ENCODE results near the gene TMCO1.
"Not testable (repeated sequence)": the region's sequence is repeated elsewhere in the genome, so short reads cannot be mapped to it uniquely, and the experiment has no call there.

The TMCO1 gene

GRCh38 chr1:165737196-165737595, 31.5 kb downstream of the TMCO1 start:
- Mint-ChIP-seq H3K4me1 (peaks cover 22% of the 10 kb centered on the region), H3K27ac (ENCODE audit: low read depth) (no peak overlapping the region), H3K4me3 (no peak overlapping the region), H3K36me3 (ENCODE audit: insufficient read depth) (peaks cover 51% of the 10 kb centered on the region), H3K9me3 (no peaks in the 10 kb centered on the region), H3K27me3 (no peaks in the 10 kb centered on the region)
- no peak for ATAC-seq (replicated peaks; ENCODE audit: extremely low read depth, poor library complexity, severe bottlenecking)
- no peak for DNase-seq (ENCODE audit: low spot score in 2 of 2)

DNA sequence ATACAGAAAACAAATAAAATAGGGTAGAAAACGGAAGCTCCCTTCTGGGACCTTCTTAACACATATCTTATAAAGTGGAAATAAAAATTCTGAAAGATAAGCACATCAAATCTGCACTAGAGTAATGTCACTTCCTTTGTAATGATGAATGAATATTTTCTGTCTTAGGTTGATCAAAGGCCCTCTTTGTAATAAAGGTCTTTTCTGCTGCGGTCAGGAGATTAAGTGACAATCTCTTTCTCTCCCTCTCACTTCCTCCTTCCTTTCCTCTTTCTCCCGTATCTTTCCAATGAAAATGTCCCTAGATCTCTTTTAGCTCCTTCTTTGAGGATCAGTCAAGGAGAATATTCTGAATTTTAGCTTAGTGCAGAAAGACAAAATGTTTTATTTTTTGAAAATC, 33.8 kb downstream of the TMCO1 start:
- peaks cover 22% of the 10 kb centered on the region for H3K4me1 Mint-ChIP-seq
- no peak overlapping the region for H3K27ac Mint-ChIP-seq (ENCODE audit: low read depth)
- H3K9me3 Mint-ChIP-seq: no peaks in the 10 kb centered on the region
- H3K36me3 Mint-ChIP-seq (ENCODE audit: insufficient read depth): peaks cover 35% of the 10 kb centered on the region
- DNase-seq (ENCODE audit: low spot score in 2 of 2) (no peak), ATAC-seq (replicated peaks; ENCODE audit: extremely low read depth, poor library complexity, severe bottlenecking) (no peak)
- H3K27me3 Mint-ChIP-seq: no peaks in the 10 kb centered on the region
- H3K4me3 Mint-ChIP-seq: no peak overlapping the region

- Mint-ChIP-seq H3K36me3 (ENCODE audit: insufficient read depth) (peaks cover 35% of the 10 kb centered on the region), H3K4me1 (no peaks in the 10 kb centered on the region), H3K27me3 (no peaks in the 10 kb centered on the region), H3K27ac (ENCODE audit: low read depth) (peak overlapping the region; percentile 26), H3K9me3 (no peaks in the 10 kb centered on the region), H3K4me3 (no peak overlapping the region)
- ATAC-seq (replicated peaks; ENCODE audit: extremely low read depth, poor library complexity, severe bottlenecking): no peak
- DNase-seq (ENCODE audit: low spot score in 2 of 2): no peak
Measured at GRCh38 chr1:165726841-165727240, 41.8 kb downstream of the TMCO1 start.

DNA sequence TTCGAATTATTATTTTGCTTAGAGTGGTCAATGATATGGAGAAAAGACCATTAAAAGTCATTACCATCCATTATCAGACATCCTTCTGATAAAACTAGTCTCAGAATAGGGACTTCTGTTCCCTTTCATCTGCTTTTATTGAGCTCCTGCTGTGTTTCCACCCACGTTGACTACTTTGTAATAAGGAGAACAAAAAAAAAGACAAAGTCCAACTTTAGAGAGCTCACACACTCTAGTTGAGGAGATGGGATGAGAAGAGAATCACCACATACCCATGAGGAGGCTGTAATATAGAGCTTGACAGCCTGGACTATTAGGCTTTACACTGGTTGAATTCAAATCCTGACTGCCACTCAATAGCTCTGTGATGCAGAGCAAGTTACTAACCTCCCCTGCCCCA, 42.5 kb downstream of the TMCO1 start:
- Mint-ChIP-seq H3K4me3 (no peak overlapping the region), H3K9me3 (no peaks in the 10 kb centered on the region), H3K27me3 (no peaks in the 10 kb centered on the region), H3K27ac (ENCODE audit: low read depth) (peak overlapping the region; percentile 26), H3K36me3 (ENCODE audit: insufficient read depth) (peaks cover 34% of the 10 kb centered on the region), H3K4me1 (no peaks in the 10 kb centered on the region)
- DNase-seq (ENCODE audit: low spot score in 2 of 2) (no peak), ATAC-seq (replicated peaks; ENCODE audit: extremely low read depth, poor library complexity, severe bottlenecking) (no peak)

- Mint-ChIP-seq H3K4me3 (no peak overlapping the region), H3K27me3 (no peaks in the 10 kb centered on the region), H3K27ac (ENCODE audit: low read depth) (no peak overlapping the region), H3K36me3 (ENCODE audit: insufficient read depth) (peaks cover 7% of the 10 kb centered on the region), H3K9me3 (no peaks in the 10 kb centered on the region), H3K4me1 (no peaks in the 10 kb centered on the region)
- ATAC-seq (replicated peaks; ENCODE audit: extremely low read depth, poor library complexity, severe bottlenecking) (no peak), DNase-seq (ENCODE audit: low spot score in 2 of 2) (no peak)
Measured at GRCh38 chr1:165717918-165718515, 50.7 kb downstream of the TMCO1 start.

DNA sequence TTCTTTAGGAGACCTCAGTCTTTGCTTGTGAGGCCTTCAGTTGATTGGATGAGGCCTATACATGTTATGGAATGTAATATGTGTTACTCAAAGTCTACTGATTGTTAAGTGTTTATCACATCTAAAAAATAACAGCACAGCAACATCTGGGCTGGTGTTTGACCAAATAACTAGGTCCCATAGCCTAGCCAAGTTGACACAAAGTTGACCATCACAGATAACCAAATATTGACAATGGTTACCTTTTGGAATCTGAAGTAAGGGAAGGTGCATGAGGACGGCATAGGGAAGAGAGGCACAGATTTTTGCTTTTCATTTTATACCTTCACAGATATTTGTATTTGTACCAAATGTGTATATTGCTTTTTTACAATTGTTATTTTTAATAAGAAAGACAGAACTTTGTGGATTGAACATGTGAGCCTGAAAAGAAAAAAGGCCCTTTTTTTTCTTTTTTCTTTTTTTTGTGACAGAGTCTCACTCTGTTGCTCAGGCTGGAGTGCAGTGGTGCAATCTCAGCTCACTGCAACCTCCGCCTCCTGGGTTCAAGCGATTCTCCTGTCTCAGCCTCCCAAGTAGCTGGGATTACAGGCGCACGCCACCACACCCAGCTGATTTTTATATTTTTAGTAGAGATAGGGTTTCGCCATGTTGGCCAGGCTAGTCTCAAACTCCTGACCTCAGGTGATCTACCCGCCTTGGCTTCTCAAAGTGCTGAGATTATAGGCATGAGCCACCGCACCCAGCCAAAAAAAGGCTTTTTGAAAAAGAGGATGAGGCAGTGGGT, 52.2 kb downstream of the TMCO1 start:
- H3K4me1 Mint-ChIP-seq, H3K4me3 Mint-ChIP-seq: not testable (repeated sequence)

GRCh38 chr1:165712764-165713163, 55.9 kb downstream of the TMCO1 start:
- no peak overlapping the region for H3K4me3 Mint-ChIP-seq

More for the DNA sequence above, 52.2 kb downstream of the TMCO1 start:
- DNase-seq (ENCODE audit: low spot score in 2 of 2); H3K9me3 Mint-ChIP-seq; H3K27me3 Mint-ChIP-seq; H3K36me3 Mint-ChIP-seq (ENCODE audit: insufficient read depth); ATAC-seq (replicated peaks; ENCODE audit: extremely low read depth, poor library complexity, severe bottlenecking); H3K27ac Mint-ChIP-seq (ENCODE audit: low read depth): not testable (repeated sequence)

GRCh38 chr1:165707984-165708706, 60.5 kb downstream of the TMCO1 start:
- no peak overlapping the region for H3K27ac Mint-ChIP-seq (ENCODE audit: low read depth)
- DNase-seq (ENCODE audit: low spot score in 2 of 2) (no peak), ATAC-seq (replicated peaks; ENCODE audit: extremely low read depth, poor library complexity, severe bottlenecking) (no peak)
- H3K4me1 Mint-ChIP-seq: no peaks in the 10 kb centered on the region
- H3K36me3 Mint-ChIP-seq (ENCODE audit: insufficient read depth): no peaks in the 10 kb centered on the region
- peaks cover 51% of the 10 kb centered on the region for H3K27me3 Mint-ChIP-seq
- no peaks in the 10 kb centered on the region for H3K9me3 Mint-ChIP-seq
- no peak overlapping the region for H3K4me3 Mint-ChIP-seq

More at GRCh38 chr1:165712764-165713163, 55.9 kb downstream of the TMCO1 start:
- ATAC-seq (replicated peaks; ENCODE audit: extremely low read depth, poor library complexity, severe bottlenecking) (no peak), DNase-seq (ENCODE audit: low spot score in 2 of 2) (no peak)
- Mint-ChIP-seq H3K9me3 (no peaks in the 10 kb centered on the region), H3K36me3 (ENCODE audit: insufficient read depth) (no peaks in the 10 kb centered on the region), H3K27me3 (peaks cover 27% of the 10 kb centered on the region), H3K4me1 (no peaks in the 10 kb centered on the region), H3K27ac (ENCODE audit: low read depth) (no peak overlapping the region)

DNA sequence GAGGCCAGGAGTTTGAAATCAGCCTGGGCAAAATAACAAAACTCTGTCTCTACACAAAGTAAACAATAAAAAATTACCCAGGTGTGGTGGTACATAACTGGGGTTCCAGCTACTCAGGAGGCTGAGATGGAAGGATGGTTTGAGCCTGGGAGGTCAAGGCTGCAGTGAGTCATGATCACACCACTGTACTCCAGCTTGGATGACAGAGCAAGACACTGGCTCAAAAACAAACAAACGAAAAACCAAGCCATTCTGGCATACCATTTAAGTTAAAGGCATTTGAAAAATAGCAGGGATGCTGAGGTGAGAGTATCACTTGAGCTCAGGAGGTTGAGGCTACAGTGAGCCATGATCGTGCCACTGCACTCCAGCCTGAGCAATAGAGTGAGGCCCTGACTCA, 65.0 kb downstream of the TMCO1 start:
- Mint-ChIP-seq H3K27me3 (peaks cover 33% of the 10 kb centered on the region), H3K27ac (ENCODE audit: low read depth) (no peak overlapping the region), H3K9me3 (no peaks in the 10 kb centered on the region), H3K4me1 (no peaks in the 10 kb centered on the region), H3K36me3 (ENCODE audit: insufficient read depth) (peaks cover 1% of the 10 kb centered on the region), H3K4me3 (no peak overlapping the region)
- ATAC-seq (replicated peaks; ENCODE audit: extremely low read depth, poor library complexity, severe bottlenecking) (no peak), DNase-seq (ENCODE audit: low spot score in 2 of 2) (no peak)

- ATAC-seq (replicated peaks; ENCODE audit: extremely low read depth, poor library complexity, severe bottlenecking); H3K36me3 Mint-ChIP-seq (ENCODE audit: insufficient read depth); H3K4me3 Mint-ChIP-seq; H3K27ac Mint-ChIP-seq (ENCODE audit: low read depth); DNase-seq (ENCODE audit: low spot score in 2 of 2); H3K9me3 Mint-ChIP-seq: not testable (repeated sequence)
- Mint-ChIP-seq H3K27me3 (peaks cover 16% of the 10 kb centered on the region), H3K4me1 (peaks cover 13% of the 10 kb centered on the region)
Measured at GRCh38 chr1:165701922-165702321, 66.7 kb downstream of the TMCO1 start.

GRCh38 chr1:165699577-165699976, 69.1 kb downstream of the TMCO1 start:
- no peaks in the 10 kb centered on the region for H3K9me3 Mint-ChIP-seq
- ATAC-seq (replicated peaks; ENCODE audit: extremely low read depth, poor library complexity, severe bottlenecking) (no peak), DNase-seq (ENCODE audit: low spot score in 2 of 2) (no peak)
- H3K4me1 Mint-ChIP-seq: peaks cover 28% of the 10 kb centered on the region
- H3K4me3 Mint-ChIP-seq: no peak overlapping the region
- no peaks in the 10 kb centered on the region for H3K27me3 Mint-ChIP-seq
- no peak overlapping the region for H3K27ac Mint-ChIP-seq (ENCODE audit: low read depth)
- peaks cover 7% of the 10 kb centered on the region for H3K36me3 Mint-ChIP-seq (ENCODE audit: insufficient read depth)

- Mint-ChIP-seq H3K27me3 (no peaks in the 10 kb centered on the region), H3K4me3 (peak overlapping the region; percentile 95), H3K27ac (ENCODE audit: low read depth) (peak overlapping the region; percentile 93), H3K9me3 (no peaks in the 10 kb centered on the region), H3K4me1 (peaks cover 28% of the 10 kb centered on the region), H3K36me3 (ENCODE audit: insufficient read depth) (peaks cover 11% of the 10 kb centered on the region)
- DNase-seq (ENCODE audit: low spot score in 2 of 2) (no peak), ATAC-seq (replicated peaks; ENCODE audit: extremely low read depth, poor library complexity, severe bottlenecking) (peak; percentile 3)
Measured at GRCh38 chr1:165698761-165699052, 70.0 kb downstream of the TMCO1 start.

Measured in central memory CD8-positive, alpha-beta T cell (primary cell).